Glutamatergic neuron (in vitro differentiated cells): ENCODE measurements around the gene COL15A1. TPM values are rescaled to one million over a fixed set of nuclear protein-coding genes. Genes with fewer than 3 reads are reported as not detected.

Experiments
- DNase-seq: peaks from one replicate; pipeline ENCODE4 v3.0.0; 2022
- H3K27ac Mint-ChIP-seq: one replicate; pipeline ENCODE4 v1.8.0; 2020; ENCODE audit warnings: mild to moderate bottlenecking, mixed read lengths, inconsistent platforms; ENCODE audit not compliant: unreplicated experiment
- H3K27me3 Mint-ChIP-seq: one replicate; pipeline ENCODE4 v1.8.0; 2020; ENCODE audit warnings: mild to moderate bottlenecking, moderate library complexity, mixed read lengths, inconsistent platforms; ENCODE audit not compliant: unreplicated experiment
- H3K36me3 Mint-ChIP-seq: one replicate; pipeline ENCODE4 v1.8.0; 2020; ENCODE audit warnings: mild to moderate bottlenecking, mixed read lengths, inconsistent platforms; ENCODE audit not compliant: unreplicated experiment
- H3K4me1 Mint-ChIP-seq: one replicate; pipeline ENCODE4 v1.8.0; 2020; ENCODE audit warnings: mild to moderate bottlenecking, low read depth, mixed read lengths, inconsistent platforms; ENCODE audit not compliant: unreplicated experiment
- H3K4me3 Mint-ChIP-seq: one replicate; pipeline ENCODE4 v1.8.0; 2020; ENCODE audit warnings: mild to moderate bottlenecking, mixed read lengths, inconsistent platforms; ENCODE audit not compliant: unreplicated experiment
- H3K9me3 Mint-ChIP-seq: one replicate; pipeline ENCODE4 v1.8.0; 2020; ENCODE audit warnings: mild to moderate bottlenecking, moderate library complexity, mixed read lengths, inconsistent platforms; ENCODE audit not compliant: unreplicated experiment
- CTCF ChIP-seq: fragments of 200-600 bp; sonication (generic); IDR thresholded peaks from one replicate; pipeline ENCODE4 v1.5.0; 2021; ENCODE audit not compliant: partially characterized antibody, unreplicated experiment
- total RNA-seq: library from RNA; stranded (reverse); fragmentation: NEBNext Ultra II Directional; extraction: Animal tissue kit (Norgen Biotek cat#: 25700); gene quantifications from one replicate; pipeline ENCODE4 v1.2.1, GENCODE V29; 2021; ENCODE audit not compliant: unreplicated experiment

COL15A1 gene
- total RNA-seq, 1 donor from 2014 or later: not detected

GRCh38 chr9:99063522-99063921, 119.8 kb downstream of the COL15A1 start:
- Mint-ChIP-seq H3K27me3 (peaks cover 3% of the 10 kb centered on the region), H3K27ac (no peak overlapping the region), H3K36me3 (no peaks in the 10 kb centered on the region), H3K4me1 (no peaks in the 10 kb centered on the region), H3K4me3 (no peak overlapping the region), H3K9me3 (no peaks in the 10 kb centered on the region)
- DNase-seq: no peak
- no peak for TF ChIP-seq CTCF

- Mint-ChIP-seq H3K36me3 (no peaks in the 10 kb centered on the region), H3K27ac (no peak overlapping the region), H3K4me3 (no peak overlapping the region), H3K4me1 (no peaks in the 10 kb centered on the region), H3K9me3 (no peaks in the 10 kb centered on the region), H3K27me3 (peaks cover 3% of the 10 kb centered on the region)
- no peak for TF ChIP-seq CTCF
- DNase-seq: no peak
Observed at GRCh38 chr9:99066571-99066970, 122.9 kb downstream of the COL15A1 start.

GRCh38 chr9:99069075-99069474, 125.4 kb downstream of the COL15A1 start:
- no peak for TF ChIP-seq CTCF
- H3K4me1 Mint-ChIP-seq: no peaks in the 10 kb centered on the region
- H3K27ac Mint-ChIP-seq: no peak overlapping the region
- no peaks in the 10 kb centered on the region for H3K9me3 Mint-ChIP-seq
- H3K27me3 Mint-ChIP-seq: peaks cover 1% of the 10 kb centered on the region
- DNase-seq: no peak
- H3K4me3 Mint-ChIP-seq: no peak overlapping the region
- no peaks in the 10 kb centered on the region for H3K36me3 Mint-ChIP-seq

GRCh38 chr9:99069546-99069945, 125.8 kb downstream of the COL15A1 start:
- TF ChIP-seq CTCF: no peak
- DNase-seq: no peak
- Mint-ChIP-seq H3K36me3 (no peaks in the 10 kb centered on the region), H3K4me1 (no peaks in the 10 kb centered on the region), H3K4me3 (no peak overlapping the region), H3K27me3 (peaks cover 1% of the 10 kb centered on the region), H3K9me3 (peaks cover 2% of the 10 kb centered on the region), H3K27ac (no peak overlapping the region)

GRCh38 chr9:99070681-99071080, 127.0 kb downstream of the COL15A1 start:
- DNase-seq: no peak
- Mint-ChIP-seq H3K27ac (no peak overlapping the region), H3K4me3 (no peak overlapping the region), H3K4me1 (no peaks in the 10 kb centered on the region), H3K9me3 (peaks cover 2% of the 10 kb centered on the region), H3K36me3 (no peaks in the 10 kb centered on the region), H3K27me3 (no peaks in the 10 kb centered on the region)
- no peak for TF ChIP-seq CTCF
